GM23248 (cell line): ENCODE measurements around the gene CARMIL1. TPM values are rescaled to one million over a fixed set of nuclear protein-coding genes. Genes with fewer than 3 reads are reported as not detected.

Experiments used
- DNase-seq: peaks from one replicate; pipeline ENCODE4 v3.0.0-alpha.2; 2015
- H2AFZ ChIP-seq: fragments of 200-600 bp; sonication (generic); 2 replicates; pipeline ENCODE4 v1.6.1; 2016; ENCODE audit warnings: antibody characterized with exemption
- H3F3A ChIP-seq: fragments of 200-600 bp; sonication (generic); 2 replicates; pipeline ENCODE4 v1.6.1; 2016; ENCODE audit warnings: mild to moderate bottlenecking, antibody characterized with exemption, mixed run types; ENCODE audit not compliant: insufficient read depth
- H3K27ac ChIP-seq: fragments of 200-600 bp; sonication (generic); 2 replicates; pipeline ENCODE4 v1.5.1; 2016; ENCODE audit warnings: mild to moderate bottlenecking
- H3K27me3 ChIP-seq: fragments of 200-600 bp; sonication (generic); replicated peaks from 2 replicates; pipeline ENCODE4 v1.6.1; 2016; ENCODE audit warnings: mild to moderate bottlenecking; ENCODE audit not compliant: insufficient read depth
- H3K36me3 ChIP-seq: fragments of 200-600 bp; sonication (generic); 2 replicates; pipeline ENCODE4 v1.6.1; 2016; ENCODE audit warnings: low read depth, mild to moderate bottlenecking
- H3K4me1 ChIP-seq: fragments of 200-600 bp; sonication (generic); 2 replicates; pipeline ENCODE4 v1.6.1; 2016; ENCODE audit warnings: mild to moderate bottlenecking; ENCODE audit not compliant: insufficient read depth
- H3K4me2 ChIP-seq: fragments of 200-600 bp; sonication (generic); one replicate; pipeline ENCODE4 v1.6.1; 2016; ENCODE audit warnings: mild to moderate bottlenecking; ENCODE audit not compliant: unreplicated experiment
- H3K4me3 ChIP-seq: fragments of 200-600 bp; sonication (generic); 2 replicates; pipeline ENCODE4 v1.5.1; 2016; ENCODE audit warnings: mild to moderate bottlenecking
- H3K79me2 ChIP-seq: fragments of 200-600 bp; sonication (generic); 2 replicates; pipeline ENCODE4 v1.6.1; 2016; ENCODE audit warnings: mild to moderate bottlenecking; ENCODE audit not compliant: insufficient read depth
- H3K9ac ChIP-seq: fragments of 200-600 bp; sonication (generic); 2 replicates; pipeline ENCODE4 v1.6.1; 2016; ENCODE audit warnings: mild to moderate bottlenecking
- H3K9me2 ChIP-seq: fragments of 200-600 bp; sonication (generic); 2 replicates; pipeline ENCODE4 v1.6.1; 2016; ENCODE audit warnings: mixed run types, mild to moderate bottlenecking, moderate library complexity; ENCODE audit not compliant: insufficient read depth
- H3K9me3 ChIP-seq: fragments of 200-600 bp; sonication (generic); one replicate; pipeline ENCODE4 v1.6.1; 2017; ENCODE audit warnings: low read depth
- H4K20me1 ChIP-seq: fragments of 200-600 bp; sonication (generic); 2 replicates; pipeline ENCODE4 v1.6.0; 2016; ENCODE audit not compliant: insufficient read depth
- EZH2 ChIP-seq: fragments of 200-600 bp; sonication (generic); IDR thresholded peaks from 2 replicates; pipeline ENCODE4 v1.6.1; 2018; ENCODE audit warnings: antibody characterized with exemption, mild to moderate bottlenecking; ENCODE audit not compliant: insufficient read depth, poor library complexity, severe bottlenecking
- EZH2phosphoT487 ChIP-seq: fragments of 200-600 bp; sonication (generic); IDR thresholded peaks from 2 replicates; pipeline ENCODE4 v1.6.1; 2018; ENCODE audit warnings: antibody characterized with exemption, moderate library complexity, mild to moderate bottlenecking, low read depth; ENCODE audit not compliant: insufficient read depth
- WGBS, 2 experiments: methylation state at CpG; one replicate each; pipeline ENCODE4 v1.1.6; 2015 to 2017; ENCODE audit warnings: low lambda C conversion rate in 2 of 2, low coverage in 1 of 2; ENCODE audit errors: missing lambda C conversion rate in 2 of 2; 5-methylcytosine and 5-hydroxymethylcytosine counted together
- in situ Hi-C: fragments of 300-500 bp; cut with MboI; formaldehyde crosslinking; loops from 2 replicates; pipeline ENCODE4 v1.15.0; 2020
- polyA plus RNA-seq: library from polyadenylated mRNA; unstranded; fragments of >200 nt; fragmentation: Nextera tagmentation; extraction: Ambion mirVana; gene quantifications from 2 replicates; pipeline ENCODE4 v1.2.1, GENCODE V29; 2016
- total RNA-seq: library from RNA; depleted of rRNA; stranded (reverse); fragments of >200 nt; shearing (Covaris generic); gene quantifications from 2 replicates; pipeline ENCODE4 v1.2.3, GENCODE V29; 2014

The CARMIL1 gene
- total and polyA plus RNA-seq, 2 experiments from 2014 or later: 10.9 to 11.0 TPM

DNA sequence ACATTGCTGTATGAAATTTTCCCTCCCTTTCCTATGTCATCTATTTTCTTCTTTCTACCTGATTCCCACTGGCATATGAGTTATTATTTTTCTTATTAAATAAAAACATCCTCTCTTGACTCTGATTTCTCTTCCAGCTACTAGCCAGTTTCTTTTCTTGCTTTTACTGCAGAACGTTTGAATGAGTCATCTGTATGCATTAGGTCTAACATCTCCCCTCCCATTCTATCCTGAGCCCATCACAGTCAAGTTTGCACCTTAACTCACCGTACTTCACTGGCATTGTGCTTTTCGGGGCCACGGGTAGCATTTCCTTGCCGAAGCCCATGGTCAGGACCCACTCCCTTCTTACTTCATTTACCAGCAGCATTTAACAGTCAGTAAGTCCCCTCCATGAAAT, 65.7 kb downstream of the CARMIL1 start:
- DNase-seq: no peak
- Histone ChIP-seq H3K4me2 (no peak overlapping the region), H2AFZ (no peak overlapping the region), H3K9me3 (no peaks in the 10 kb centered on the region), H3K27ac (no peak overlapping the region), H4K20me1 (no peaks in the 10 kb centered on the region), H3K4me1 (0 out of 2 replicates have a peak, but pooled peaks cover 8% of the 10 kb centered on the region), H3K9ac (no peak overlapping the region), H3K4me3 (no peak overlapping the region), H3K27me3 (no peaks in the 10 kb centered on the region), H3F3A (0 out of 2 replicates have a peak, but pooled peaks cover 4% of the 10 kb centered on the region), H3K36me3 (no peaks in the 10 kb centered on the region), H3K9me2 (no peaks in the 10 kb centered on the region), H3K79me2 (no peaks in the 10 kb centered on the region)
- in situ Hi-C loops: no loop called here
- TF ChIP-seq EZH2phosphoT487: no peak
- TF ChIP-seq EZH2: no peak
- 78 to 80% methylated on average over 5 of the region's 5 CpGs for WGBS, 2 experiments

DNA sequence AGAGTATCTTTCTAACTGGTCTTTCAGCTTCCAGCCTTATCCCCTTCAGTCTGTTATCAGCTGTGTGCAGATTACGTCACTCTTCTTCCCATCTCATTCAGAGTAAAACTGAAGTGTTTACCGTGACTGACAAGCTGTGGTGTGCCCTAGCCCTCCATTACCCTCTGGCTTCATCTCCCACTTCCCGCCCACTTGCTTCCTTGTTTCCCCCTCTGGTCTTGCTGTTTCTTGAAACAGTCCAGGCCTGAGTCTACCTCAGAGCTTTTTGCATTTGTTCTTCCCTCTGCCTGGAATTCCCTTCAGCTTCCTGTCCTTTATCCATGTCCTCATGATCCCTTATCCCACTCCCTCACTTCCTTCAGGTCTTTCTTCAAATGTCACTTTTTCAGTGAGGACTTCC, 66.9 kb downstream of the CARMIL1 start:
- H3K9me2 ChIP-seq: no peaks in the 10 kb centered on the region
- H3K4me3 ChIP-seq: no peak overlapping the region
- 0 out of 2 replicates have a peak, but pooled peaks cover 4% of the 10 kb centered on the region for H3F3A ChIP-seq
- in situ Hi-C loops: no loop called here
- no peaks in the 10 kb centered on the region for H3K27me3 ChIP-seq
- H3K27ac ChIP-seq: no peak overlapping the region
- H3K4me1 ChIP-seq: 0 out of 2 replicates have a peak, but pooled peaks cover 8% of the 10 kb centered on the region
- 73 to 90% methylated on average over 3 of the region's 3 CpGs for WGBS, 2 experiments
- no peaks in the 10 kb centered on the region for H3K36me3 ChIP-seq
- H3K9ac ChIP-seq: no peak overlapping the region
- H4K20me1 ChIP-seq: no peaks in the 10 kb centered on the region
- no peaks in the 10 kb centered on the region for H3K9me3 ChIP-seq
- DNase-seq: no peak
- H3K79me2 ChIP-seq: no peaks in the 10 kb centered on the region
- H2AFZ ChIP-seq: no peak overlapping the region
- TF ChIP-seq EZH2phosphoT487 (no peak), EZH2 (no peak)
- H3K4me2 ChIP-seq: no peak overlapping the region

DNA sequence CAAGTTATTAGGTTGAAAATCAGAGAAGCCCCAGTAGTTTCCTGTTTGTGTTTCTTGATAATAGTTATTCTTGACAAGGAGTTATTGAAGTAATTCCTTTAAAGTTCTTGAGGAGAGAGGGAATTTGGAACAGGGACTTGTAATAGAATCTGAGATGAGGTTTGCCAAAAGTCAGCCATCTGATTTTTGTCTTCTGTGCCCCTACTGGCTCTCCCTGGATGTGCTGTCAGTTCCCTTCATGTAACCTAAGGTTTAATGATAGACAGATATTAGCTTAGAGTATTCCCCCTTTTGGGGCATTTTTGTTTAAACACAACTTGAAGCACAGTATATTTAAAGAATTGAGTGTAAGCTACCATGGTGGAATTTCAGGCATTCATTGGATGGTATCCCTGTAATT, 71.4 kb downstream of the CARMIL1 start:
- H3K79me2 ChIP-seq: no peaks in the 10 kb centered on the region
- no peak overlapping the region for H3K27ac ChIP-seq
- no peak overlapping the region for H3K9ac ChIP-seq
- peaks cover 12% of the 10 kb centered on the region for H3K4me1 ChIP-seq
- H3K4me3 ChIP-seq: no peak overlapping the region
- in situ Hi-C loops: no loop called here
- H3K27me3 ChIP-seq: no peaks in the 10 kb centered on the region
- no peak for TF ChIP-seq EZH2phosphoT487
- TF ChIP-seq EZH2: no peak
- H3K36me3 ChIP-seq: no peaks in the 10 kb centered on the region
- no peaks in the 10 kb centered on the region for H4K20me1 ChIP-seq
- DNase-seq: no peak
- H2AFZ ChIP-seq: no peak overlapping the region
- H3F3A ChIP-seq: no peaks in the 10 kb centered on the region
- no peaks in the 10 kb centered on the region for H3K9me3 ChIP-seq
- no peaks in the 10 kb centered on the region for H3K9me2 ChIP-seq
- no peak overlapping the region for H3K4me2 ChIP-seq

DNA sequence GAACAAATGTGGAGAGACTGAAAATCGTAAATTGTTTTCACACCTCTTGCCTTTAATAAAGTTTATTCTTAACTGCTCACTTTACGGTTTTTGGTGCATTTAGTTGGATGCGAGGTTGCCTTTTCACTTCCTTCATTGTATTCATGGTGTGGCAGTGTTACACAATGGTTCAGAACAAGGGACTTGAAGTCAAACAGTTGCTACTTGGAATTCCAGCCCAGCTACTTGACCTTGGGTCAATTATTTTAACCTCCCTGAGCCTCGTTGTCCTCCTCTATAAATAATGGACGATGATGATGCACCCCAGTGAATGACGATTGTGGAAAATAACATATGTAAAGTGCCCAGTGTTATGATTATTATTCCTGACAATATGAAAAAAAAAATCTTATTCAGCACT, 72.3 kb downstream of the CARMIL1 start:
- Histone ChIP-seq H3K27me3 (no peaks in the 10 kb centered on the region), H3K4me2 (no peak overlapping the region), H3K79me2 (no peaks in the 10 kb centered on the region), H3F3A (no peaks in the 10 kb centered on the region), H3K9ac (no peak overlapping the region), H3K4me1 (peaks cover 12% of the 10 kb centered on the region), H3K9me2 (no peaks in the 10 kb centered on the region), H3K9me3 (no peaks in the 10 kb centered on the region), H3K4me3 (no peak overlapping the region), H2AFZ (no peak overlapping the region), H3K36me3 (no peaks in the 10 kb centered on the region), H4K20me1 (no peaks in the 10 kb centered on the region), H3K27ac (no peak overlapping the region)
- WGBS, 2 experiments: 93% methylated on average over 6 of the region's 6 CpGs
- DNase-seq: no peak
- in situ Hi-C loops: no loop called here
- no peak for TF ChIP-seq EZH2phosphoT487
- no peak for TF ChIP-seq EZH2

DNA sequence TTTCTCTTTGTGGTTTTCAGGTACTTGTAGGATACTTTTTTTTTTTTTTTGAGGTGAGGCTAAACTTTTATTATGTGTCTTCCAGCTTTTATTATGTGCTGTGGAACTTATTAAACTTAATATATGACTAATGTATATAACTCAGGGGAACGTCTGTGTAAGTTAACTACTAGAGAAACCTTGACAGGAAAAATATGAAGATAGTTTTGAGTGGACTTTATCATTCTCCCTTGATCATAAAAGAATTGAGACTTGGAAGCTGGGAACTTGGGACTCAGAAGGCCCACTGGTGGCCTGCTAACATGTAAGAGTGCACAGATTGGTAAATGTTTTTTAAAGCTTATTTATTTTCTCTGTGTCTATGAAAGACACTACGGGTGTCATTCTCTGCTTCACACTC, 73.1 kb downstream of the CARMIL1 start:
- no peak for DNase-seq
- 73 to 74% methylated on average over 2 of the region's 2 CpGs for WGBS, 2 experiments
- Histone ChIP-seq H3K79me2 (no peaks in the 10 kb centered on the region), H3K4me1 (peaks cover 12% of the 10 kb centered on the region), H2AFZ (no peak overlapping the region), H3K4me3 (no peak overlapping the region), H3K9ac (no peak overlapping the region), H3F3A (no peaks in the 10 kb centered on the region), H3K9me2 (no peaks in the 10 kb centered on the region), H3K36me3 (no peaks in the 10 kb centered on the region), H3K27ac (no peak overlapping the region), H3K9me3 (no peaks in the 10 kb centered on the region), H4K20me1 (no peaks in the 10 kb centered on the region), H3K27me3 (no peaks in the 10 kb centered on the region), H3K4me2 (no peak overlapping the region)
- TF ChIP-seq EZH2 (no peak), EZH2phosphoT487 (no peak)
- in situ Hi-C loops: no loop called here
